Stimulated activated memory B cell treated with anti-CD40 and anti-IgM and Interleukin-4, amounts not matched to agents 10 μg/mL and 1 μg/mL and 100 μg/mL, for 72 hours (primary cell): ENCODE results near the gene TMPRSS3.

ENCODE experiments used
- ATAC-seq: fragments of 150-1000 bp; cut with Tn5 transposase; 2 replicates; pipeline ENCODE4 v1.10.0; 2021
- H3K27ac Mint-ChIP-seq: one replicate; pipeline ENCODE4 v1.8.0; 2022; ENCODE audit warnings: mild to moderate bottlenecking, mixed read lengths
- H3K27me3 Mint-ChIP-seq: one replicate; pipeline ENCODE4 v1.8.0; 2022; ENCODE audit warnings: mixed read lengths
- H3K36me3 Mint-ChIP-seq: one replicate; pipeline ENCODE4 v1.8.0; 2022; ENCODE audit warnings: mixed read lengths
- H3K4me1 Mint-ChIP-seq: one replicate; pipeline ENCODE4 v1.8.0; 2022; ENCODE audit warnings: mixed read lengths
- H3K4me3 Mint-ChIP-seq: one replicate; pipeline ENCODE4 v1.8.0; 2022; ENCODE audit warnings: mild to moderate bottlenecking, moderate library complexity, mixed read lengths
- H3K9me3 Mint-ChIP-seq: one replicate; pipeline ENCODE4 v1.8.0; 2022; ENCODE audit warnings: mixed read lengths

TMPRSS3 gene

GRCh38 chr21:42390696-42391095 lies 5.2 kb downstream of the TMPRSS3 start:
- no peak overlapping the region for H3K4me3 Mint-ChIP-seq
- H3K36me3 Mint-ChIP-seq, result no peaks in the 10 kb centered on the region
- no peaks in the 10 kb centered on the region for H3K9me3 Mint-ChIP-seq
- H3K4me1 Mint-ChIP-seq, result peaks cover 45% of the 10 kb centered on the region
- ATAC-seq, result no peak
- H3K27me3 Mint-ChIP-seq, result peaks cover 46% of the 10 kb centered on the region
- H3K27ac Mint-ChIP-seq, result peak overlapping the region; percentile 44

GRCh38 chr21:42390193-42390592 lies 5.7 kb downstream of the TMPRSS3 start:
- Mint-ChIP-seq H3K4me3 (no peak overlapping the region), H3K36me3 (no peaks in the 10 kb centered on the region), H3K27ac (peak overlapping the region; percentile 44), H3K27me3 (peaks cover 45% of the 10 kb centered on the region), H3K9me3 (peaks cover under 1% of the 10 kb centered on the region), H3K4me1 (peaks cover 47% of the 10 kb centered on the region)
- ATAC-seq, result no peak

GRCh38 chr21:42389449-42389835 lies 6.4 kb downstream of the TMPRSS3 start:
- ATAC-seq, result no peak
- peaks cover 45% of the 10 kb centered on the region for H3K4me1 Mint-ChIP-seq
- peaks cover 45% of the 10 kb centered on the region for H3K27me3 Mint-ChIP-seq
- H3K4me3 Mint-ChIP-seq, result no peak overlapping the region
- no peak overlapping the region for H3K27ac Mint-ChIP-seq
- no peaks in the 10 kb centered on the region for H3K36me3 Mint-ChIP-seq
- H3K9me3 Mint-ChIP-seq, result peaks cover 4% of the 10 kb centered on the region

- no peak overlapping the region for H3K27ac Mint-ChIP-seq
- H3K4me1 Mint-ChIP-seq, result peaks cover 51% of the 10 kb centered on the region
- no peak for ATAC-seq
Measured at GRCh38 chr21:42388740-42389448, 7.0 kb downstream of the TMPRSS3 start.

GRCh38 chr21:42387843-42388340 lies 8.0 kb downstream of the TMPRSS3 start:
- no peak for ATAC-seq
- Mint-ChIP-seq H3K36me3 (no peaks in the 10 kb centered on the region), H3K27ac (no peak overlapping the region), H3K4me1 (peaks cover 47% of the 10 kb centered on the region), H3K9me3 (peaks cover 4% of the 10 kb centered on the region), H3K4me3 (no peak overlapping the region), H3K27me3 (peaks cover 45% of the 10 kb centered on the region)

More at GRCh38 chr21:42388740-42389448, 7.0 kb downstream of the TMPRSS3 start:
- H3K27me3 Mint-ChIP-seq, result peaks cover 45% of the 10 kb centered on the region
- no peak overlapping the region for H3K4me3 Mint-ChIP-seq
- H3K36me3 Mint-ChIP-seq, result no peaks in the 10 kb centered on the region
- peaks cover 4% of the 10 kb centered on the region for H3K9me3 Mint-ChIP-seq

GRCh38 chr21:42387164-42387563 lies 8.7 kb downstream of the TMPRSS3 start:
- Mint-ChIP-seq H3K27ac (peak overlapping the region; percentile 7), H3K4me3 (no peak overlapping the region), H3K27me3 (peaks cover 45% of the 10 kb centered on the region), H3K36me3 (no peaks in the 10 kb centered on the region), H3K9me3 (peaks cover 9% of the 10 kb centered on the region), H3K4me1 (peaks cover 44% of the 10 kb centered on the region)
- ATAC-seq, result no peak

- Mint-ChIP-seq H3K9me3 (peaks cover 15% of the 10 kb centered on the region), H3K4me3 (no peak overlapping the region), H3K36me3 (no peaks in the 10 kb centered on the region), H3K27ac (no peak overlapping the region), H3K27me3 (peaks cover 43% of the 10 kb centered on the region), H3K4me1 (peaks cover 40% of the 10 kb centered on the region)
- no peak for ATAC-seq
Measured at GRCh38 chr21:42386034-42386591, 9.7 kb downstream of the TMPRSS3 start.

- ATAC-seq, result no peak
- peaks cover 15% of the 10 kb centered on the region for H3K9me3 Mint-ChIP-seq
- H3K27ac Mint-ChIP-seq, result peak overlapping the region; percentile 59
- peaks cover 37% of the 10 kb centered on the region for H3K4me1 Mint-ChIP-seq
- no peak overlapping the region for H3K4me3 Mint-ChIP-seq
- no peaks in the 10 kb centered on the region for H3K36me3 Mint-ChIP-seq
- peaks cover 38% of the 10 kb centered on the region for H3K27me3 Mint-ChIP-seq
Measured at GRCh38 chr21:42385619-42386018, 10.2 kb downstream of the TMPRSS3 start.

GRCh38 chr21:42384989-42385388 lies 10.9 kb downstream of the TMPRSS3 start:
- no peaks in the 10 kb centered on the region for H3K36me3 Mint-ChIP-seq
- peaks cover 15% of the 10 kb centered on the region for H3K9me3 Mint-ChIP-seq
- H3K4me1 Mint-ChIP-seq, result peaks cover 34% of the 10 kb centered on the region
- H3K27ac Mint-ChIP-seq, result peak overlapping the region; percentile 59
- H3K4me3 Mint-ChIP-seq, result no peak overlapping the region
- peaks cover 33% of the 10 kb centered on the region for H3K27me3 Mint-ChIP-seq
- ATAC-seq, result no peak

GRCh38 chr21:42384156-42384945 lies 11.5 kb downstream of the TMPRSS3 start:
- no peaks in the 10 kb centered on the region for H3K36me3 Mint-ChIP-seq
- H3K9me3 Mint-ChIP-seq, result peaks cover 15% of the 10 kb centered on the region
- peak overlapping the region; percentile 59 for H3K27ac Mint-ChIP-seq
- peaks cover 30% of the 10 kb centered on the region for H3K27me3 Mint-ChIP-seq
- no peak overlapping the region for H3K4me3 Mint-ChIP-seq
- no peak for ATAC-seq
- H3K4me1 Mint-ChIP-seq, result peaks cover 40% of the 10 kb centered on the region

- ATAC-seq, result no peak
- Mint-ChIP-seq H3K27ac (no peak overlapping the region), H3K9me3 (peaks cover 15% of the 10 kb centered on the region), H3K36me3 (no peaks in the 10 kb centered on the region), H3K4me3 (no peak overlapping the region), H3K27me3 (peaks cover 19% of the 10 kb centered on the region), H3K4me1 (peaks cover 41% of the 10 kb centered on the region)
Measured at GRCh38 chr21:42383331-42383730, 12.5 kb downstream of the TMPRSS3 start.

- ATAC-seq, result no peak
- H3K27ac Mint-ChIP-seq, result no peak overlapping the region
- H3K4me3 Mint-ChIP-seq, result no peak overlapping the region
- H3K27me3 Mint-ChIP-seq, result peaks cover 17% of the 10 kb centered on the region
- peaks cover 15% of the 10 kb centered on the region for H3K9me3 Mint-ChIP-seq
- H3K36me3 Mint-ChIP-seq, result no peaks in the 10 kb centered on the region
- H3K4me1 Mint-ChIP-seq, result peaks cover 39% of the 10 kb centered on the region
Measured at GRCh38 chr21:42382915-42383314, 12.9 kb downstream of the TMPRSS3 start.

- H3K4me3 Mint-ChIP-seq, result no peak overlapping the region
- H3K4me1 Mint-ChIP-seq, result peaks cover 25% of the 10 kb centered on the region
- no peaks in the 10 kb centered on the region for H3K36me3 Mint-ChIP-seq
- no peak overlapping the region for H3K27ac Mint-ChIP-seq
- ATAC-seq, result no peak
- H3K9me3 Mint-ChIP-seq, result peaks cover 15% of the 10 kb centered on the region
- peaks cover 16% of the 10 kb centered on the region for H3K27me3 Mint-ChIP-seq
Measured at GRCh38 chr21:42381347-42381984, 14.4 kb downstream of the TMPRSS3 start.

- H3K4me3 Mint-ChIP-seq, result no peak overlapping the region
- H3K27ac Mint-ChIP-seq, result no peak overlapping the region
- peaks cover 32% of the 10 kb centered on the region for H3K27me3 Mint-ChIP-seq
- H3K36me3 Mint-ChIP-seq, result no peaks in the 10 kb centered on the region
- peaks cover 18% of the 10 kb centered on the region for H3K4me1 Mint-ChIP-seq
- peak; percentile 75 for ATAC-seq
- peaks cover 12% of the 10 kb centered on the region for H3K9me3 Mint-ChIP-seq
Measured at GRCh38 chr21:42379426-42380215, 16.2 kb downstream of the TMPRSS3 start.
